Peyer's patch (tissue), 4 donors: Measurements from ENCODE around the gene PLAAT4. TPM values are rescaled to one million over a fixed set of nuclear protein-coding genes. Genes with fewer than 3 reads are reported as not detected.
"Not testable (repeated sequence)": the region's sequence is repeated elsewhere in the genome, so short reads cannot be mapped to it uniquely, and the experiment has no call there.

Experiments used
- DNase-seq, 3 donors: peaks; one replicate each; pipeline ENCODE4 v3.0.0-alpha.2; 2017 to 2019
- H3K27ac ChIP-seq, 4 donors: fragments of 200-600 bp; sonication (generic); one replicate each; pipeline ENCODE4 v1.5.1; 2016 to 2019
- H3K27me3 ChIP-seq, 2 donors: fragments of 200-600 bp; sonication (generic); one replicate each; pipeline ENCODE4 v1.5.1; 2019
- H3K36me3 ChIP-seq, 3 donors: fragments of 200-600 bp; sonication (generic); one replicate each; pipeline ENCODE4 v1.5.1; 2016 to 2019
- H3K4me1 ChIP-seq, 4 donors: fragments of 200-600 bp; sonication (generic); one replicate each; pipeline ENCODE4 v1.5.1; 2016 to 2019
- H3K4me3 ChIP-seq, 4 donors: fragments of 200-600 bp; sonication (generic); 1 replicate in 3 of 4; 2 replicates in 1 of 4; pipeline ENCODE4 v1.5.1; 2016 to 2019; ENCODE audit warnings: mild to moderate bottlenecking in 1 of 4
- H3K9me3 ChIP-seq, 4 donors: fragments of 200-600 bp; sonication (generic); one replicate each; pipeline ENCODE4 v1.5.1; 2016 to 2019; ENCODE audit warnings: mild to moderate bottlenecking in 1 of 4
- CTCF ChIP-seq, 6 experiments: fragments of 450-650 bp in 4 of 6; fragments of 200-600 bp in 2 of 6; sonication (generic) in 1 of 6; IDR thresholded peaks; one replicate each; pipeline ENCODE4 v1.5.1; 2017 to 2019; ENCODE audit warnings: antibody characterized with exemption in 6 of 6, mild to moderate bottlenecking in 3 of 6, moderate library complexity in 1 of 6
- POLR2A ChIP-seq, 2 donors: fragments of 450-650 bp; IDR thresholded peaks; one replicate each; pipeline ENCODE4 v1.5.1; 2017; ENCODE audit warnings: antibody characterized with exemption in 2 of 2, mild to moderate bottlenecking in 2 of 2, moderate library complexity in 2 of 2
- total RNA-seq, 4 donors: library from RNA; depleted of rRNA; stranded (reverse); fragments of >200 nt; gene quantifications; one replicate each; pipeline ENCODE4 v1.1.0, GENCODE V29; 2016

PLAAT4 gene
- total RNA-seq, 4 donors from 2014 or later: 54.5 to 179 (median 93.4) TPM

GRCh38 chr11:63569570-63569969, 33.0 kb downstream of the PLAAT4 start:
- Histone ChIP-seq H3K36me3 (no peaks in the 10 kb centered on the region), H3K9me3 (no peaks in the 10 kb centered on the region), H3K4me1 (peaks cover 0 to 40% (median 5%) of the 10 kb centered on the region in 4 donors), H3K27ac (no peak overlapping the region), H3K27me3 (no peaks in the 10 kb centered on the region), H3K4me3 (no peak overlapping the region)
- TF ChIP-seq POLR2A (IDR thresholded peaks at IDR 0.05): no peak
- no peak for TF ChIP-seq CTCF (IDR thresholded peaks at IDR 0.05)
- DNase-seq: no peak

- Histone ChIP-seq H3K36me3 (no peaks in the 10 kb centered on the region), H3K4me1 (peaks cover 0 to 27% (median 2%) of the 10 kb centered on the region in 4 donors), H3K27me3 (no peaks in the 10 kb centered on the region), H3K4me3 (no peak overlapping the region), H3K27ac (no peak overlapping the region), H3K9me3 (no peaks in the 10 kb centered on the region)
- TF ChIP-seq CTCF (IDR thresholded peaks at IDR 0.05) (no peak), POLR2A (IDR thresholded peaks at IDR 0.05) (no peak)
- DNase-seq: no peak
These were observed 35.5 kb downstream of the PLAAT4 start for GRCh38 chr11:63572026-63572688.

GRCh38 chr11:63573881-63574855, 37.6 kb downstream of the PLAAT4 start:
- peak overlapping the region; percentile 33 to 86 (median 76) for H3K27ac ChIP-seq
- peak; percentile 43 to 89 (median 73) for DNase-seq
- peak overlapping the region in 3 of 4 donors; percentile 3 to 43 (median 20) for H3K4me3 ChIP-seq
- no peaks in the 10 kb centered on the region for H3K27me3 ChIP-seq
- no peaks in the 10 kb centered on the region for H3K36me3 ChIP-seq
- H3K4me1 ChIP-seq: peaks cover 0 to 17% (median 2%) of the 10 kb centered on the region in 4 donors
- no peaks in the 10 kb centered on the region for H3K9me3 ChIP-seq
- TF ChIP-seq POLR2A (IDR thresholded peaks at IDR 0.05): peak in 1 of 2 donors; percentile 53
- peak in 2 of 6 experiments; percentile 18 to 19 for TF ChIP-seq CTCF (IDR thresholded peaks at IDR 0.05)

GRCh38 chr11:63574856-63575602, 38.4 kb downstream of the PLAAT4 start:
- DNase-seq: peak in 2 of 3 donors; percentile 67 to 71
- peak overlapping the region; percentile 33 to 86 (median 76) for H3K27ac ChIP-seq
- H3K4me3 ChIP-seq: peak overlapping the region in 3 of 4 donors; percentile 3 to 43 (median 20)
- peaks cover 0 to 17% (median 2%) of the 10 kb centered on the region in 4 donors for H3K4me1 ChIP-seq
- H3K9me3 ChIP-seq: no peaks in the 10 kb centered on the region
- H3K36me3 ChIP-seq: no peaks in the 10 kb centered on the region
- TF ChIP-seq POLR2A (IDR thresholded peaks at IDR 0.05): no peak
- no peak for TF ChIP-seq CTCF (IDR thresholded peaks at IDR 0.05)
- H3K27me3 ChIP-seq: no peaks in the 10 kb centered on the region

GRCh38 chr11:63578882-63579281, 42.3 kb downstream of the PLAAT4 start:
- not testable (repeated sequence) for H3K27me3 ChIP-seq

GRCh38 chr11:63581224-63581623, 44.6 kb downstream of the PLAAT4 start:
- H3K27ac ChIP-seq, H3K27me3 ChIP-seq, DNase-seq, H3K4me3 ChIP-seq, H3K9me3 ChIP-seq, H3K4me1 ChIP-seq: not testable (repeated sequence)
- peaks cover 0 to 30% (median 0%) of the 10 kb centered on the region in 3 donors for H3K36me3 ChIP-seq

More at GRCh38 chr11:63578882-63579281, 42.3 kb downstream of the PLAAT4 start:
- not testable (repeated sequence) for H3K9me3 ChIP-seq, H3K4me3 ChIP-seq, H3K27ac ChIP-seq, DNase-seq
- H3K4me1 ChIP-seq: peaks cover 0 to 12% (median 2%) of the 10 kb centered on the region in 4 donors
- H3K36me3 ChIP-seq: peaks cover 0 to 15% (median 0%) of the 10 kb centered on the region in 3 donors
